ENCODE measurements around the gene NAV2. TPM values are rescaled to one million over a fixed set of nuclear protein-coding genes. Genes with fewer than 3 reads are reported as not detected.
"Not testable (repeated sequence)": the region's sequence is repeated elsewhere in the genome, so short reads cannot be mapped to it uniquely, and the experiment has no call there.

The NAV2 gene
- total RNA-seq, 1 experiment from 2014 or later = 46.3 TPM

DNA sequence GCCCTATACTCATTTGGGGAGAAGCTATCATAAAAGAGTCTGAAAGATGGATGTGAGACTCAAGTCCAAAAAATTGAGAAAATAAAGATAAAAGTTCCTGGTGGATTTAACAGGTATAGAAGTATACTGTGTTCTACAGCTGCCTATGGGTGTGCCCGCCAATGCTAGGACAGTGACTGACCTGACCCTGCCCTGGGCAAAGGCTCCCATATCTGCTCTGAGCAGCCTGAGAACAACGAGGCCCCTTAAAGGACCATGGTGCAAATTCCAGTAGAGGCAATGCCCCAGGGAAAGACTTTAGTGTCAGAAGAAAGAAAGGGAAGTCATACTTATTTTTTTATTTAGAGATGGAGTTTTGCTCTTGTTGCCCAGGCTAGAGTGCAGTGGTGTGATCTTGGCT is 181.8 kb downstream of the NAV2 start:
- no peak for DNase-seq
- H3K4me3 Mint-ChIP-seq = no peak overlapping the region
- Histone ChIP-seq H3K9me3 (ENCODE audit: control insufficient read depth, low read depth, low read length) (no peaks in the 10 kb centered on the region), H3K4me1 (ENCODE audit: insufficient read depth, low read length) (no peaks in the 10 kb centered on the region), H4K8ac (replicated peaks; ENCODE audit: insufficient read length, low read depth, low read length) (no peak overlapping the region), H4K20me1 (ENCODE audit: control insufficient read depth, insufficient read depth, insufficient read length) (no peaks in the 10 kb centered on the region), H4K5ac (ENCODE audit: insufficient read length, low read depth, low read length) (no peak overlapping the region), H3K9ac (ENCODE audit: extremely low read depth, insufficient read length, low read length) (no peak overlapping the region), H3K79me2 (ENCODE audit: insufficient read depth, low read length) (no peaks in the 10 kb centered on the region), H3K4ac (ENCODE audit: low read depth, low read length) (no peak overlapping the region), H3K18ac (ENCODE audit: insufficient read length, low read depth, low read length) (no peak overlapping the region), H3K56ac (ENCODE audit: insufficient read length, low read depth, low read length) (no peak overlapping the region), H3K79me1 (ENCODE audit: insufficient read depth, low read depth, low read length, poor library complexity, severe bottlenecking) (no peaks in the 10 kb centered on the region), H2BK5ac (ENCODE audit: insufficient read length, low read length) (no peak overlapping the region), H3K23me2 (ENCODE audit: insufficient read length, low read depth, low read length, poor library complexity, severe bottlenecking) (no peaks in the 10 kb centered on the region), H3K14ac (ENCODE audit: insufficient read depth, low read length) (no peak overlapping the region), H2AK5ac (ENCODE audit: insufficient read length, low read length) (no peak overlapping the region), H2AFZ (ENCODE audit: low read length) (no peak overlapping the region), H3K27ac (ENCODE audit: insufficient read length, low read depth, low read length) (no peak overlapping the region), H2BK12ac (ENCODE audit: insufficient read length, low read depth, low read length) (no peak overlapping the region), H2BK20ac (ENCODE audit: low read depth, low read length, poor library complexity, severe bottlenecking) (no peak overlapping the region), H3K23ac (ENCODE audit: insufficient read length, low read depth, low read length) (no peak overlapping the region), H3K27me3 (ENCODE audit: insufficient read depth, low read length) (no peaks in the 10 kb centered on the region), H3T11ph (ENCODE audit: low read length) (no peak overlapping the region), H2BK120ac (ENCODE audit: low read depth, low read length, poor library complexity, severe bottlenecking) (no peak overlapping the region), H4K91ac (ENCODE audit: insufficient read length, low read depth, low read length) (no peak overlapping the region), H2BK15ac (ENCODE audit: low read depth, low read length) (no peak overlapping the region), H3K4me2 (ENCODE audit: insufficient read depth, insufficient read length, low read length) (no peak overlapping the region)
- peak overlapping the region in 2 of 3 experiments; percentile 46 to 87; a peak in 2 of 7 replicates for H3K27ac Mint-ChIP-seq
- H3K9me3 Mint-ChIP-seq = 0 out of 5 replicates have a peak, but pooled peaks cover 0 to 3% of the 10 kb centered on the region in 2 experiments
- peaks cover 11 to 22% of the 10 kb centered on the region in 2 experiments for H3K4me1 Mint-ChIP-seq
- no CpG with 5 or more reads among the region's 2 CpGs for WGBS (ENCODE audit: extremely low coverage, insufficient read length, low lambda C conversion rate)
- peaks cover 26 to 58% (median 52%) of the 10 kb centered on the region in 3 experiments; a peak in 6 of 7 replicates for H3K36me3 Mint-ChIP-seq (ENCODE audit: insufficient read depth in 1 of 3, low read depth in 3 of 3)
- TF ChIP-seq, protein P1, sequence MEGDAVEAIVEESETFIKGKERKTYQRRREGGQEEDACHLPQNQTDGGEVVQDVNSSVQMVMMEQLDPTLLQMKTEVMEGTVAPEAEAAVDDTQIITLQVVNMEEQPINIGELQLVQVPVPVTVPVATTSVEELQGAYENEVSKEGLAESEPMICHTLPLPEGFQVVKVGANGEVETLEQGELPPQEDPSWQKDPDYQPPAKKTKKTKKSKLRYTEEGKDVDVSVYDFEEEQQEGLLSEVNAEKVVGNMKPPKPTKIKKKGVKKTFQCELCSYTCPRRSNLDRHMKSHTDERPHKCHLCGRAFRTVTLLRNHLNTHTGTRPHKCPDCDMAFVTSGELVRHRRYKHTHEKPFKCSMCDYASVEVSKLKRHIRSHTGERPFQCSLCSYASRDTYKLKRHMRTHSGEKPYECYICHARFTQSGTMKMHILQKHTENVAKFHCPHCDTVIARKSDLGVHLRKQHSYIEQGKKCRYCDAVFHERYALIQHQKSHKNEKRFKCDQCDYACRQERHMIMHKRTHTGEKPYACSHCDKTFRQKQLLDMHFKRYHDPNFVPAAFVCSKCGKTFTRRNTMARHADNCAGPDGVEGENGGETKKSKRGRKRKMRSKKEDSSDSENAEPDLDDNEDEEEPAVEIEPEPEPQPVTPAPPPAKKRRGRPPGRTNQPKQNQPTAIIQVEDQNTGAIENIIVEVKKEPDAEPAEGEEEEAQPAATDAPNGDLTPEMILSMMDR (conservative IDR thresholded peaks at IDR 0.05) = no peak
- H3K27me3 Mint-ChIP-seq (ENCODE audit: low read depth) = no peaks in the 10 kb centered on the region

DNA sequence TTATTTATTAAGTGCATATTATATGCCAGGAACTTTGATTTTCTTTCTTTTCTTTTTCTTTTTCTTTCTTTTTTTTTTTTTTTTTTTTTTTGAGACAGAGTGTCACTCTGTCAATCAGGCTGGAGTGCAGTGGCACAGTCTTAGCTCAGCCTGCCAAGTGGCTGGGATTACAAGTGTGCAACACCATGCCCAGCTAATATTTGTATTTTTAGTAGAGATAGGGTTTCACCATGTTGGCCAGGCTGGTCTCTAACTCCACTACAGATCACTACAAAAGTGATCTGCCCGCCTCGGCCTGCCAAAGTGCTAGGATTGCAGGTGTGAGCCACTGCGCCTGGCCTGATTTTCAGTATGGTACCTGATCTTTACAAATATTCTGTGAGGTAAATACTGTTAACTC is 182.4 kb downstream of the NAV2 start:
- not testable (repeated sequence) for H4K5ac ChIP-seq (ENCODE audit: insufficient read length, low read depth, low read length); H3K4me3 Mint-ChIP-seq; H2BK15ac ChIP-seq (ENCODE audit: low read depth, low read length); H3K4me1 ChIP-seq (ENCODE audit: insufficient read depth, low read length); H3K27ac ChIP-seq (ENCODE audit: insufficient read length, low read depth, low read length); H4K20me1 ChIP-seq (ENCODE audit: control insufficient read depth, insufficient read depth, insufficient read length); H3K23me2 ChIP-seq (ENCODE audit: insufficient read length, low read depth, low read length, poor library complexity, severe bottlenecking); H3K27me3 ChIP-seq (ENCODE audit: insufficient read depth, low read length); H3K18ac ChIP-seq (ENCODE audit: insufficient read length, low read depth, low read length); H3K56ac ChIP-seq (ENCODE audit: insufficient read length, low read depth, low read length); H3K9me3 Mint-ChIP-seq; H3K4ac ChIP-seq (ENCODE audit: low read depth, low read length); H2AK5ac ChIP-seq (ENCODE audit: insufficient read length, low read length); H3K9me3 ChIP-seq (ENCODE audit: control insufficient read depth, low read depth, low read length); H3K79me1 ChIP-seq (ENCODE audit: insufficient read depth, low read depth, low read length, poor library complexity, severe bottlenecking); H4K8ac ChIP-seq (replicated peaks; ENCODE audit: insufficient read length, low read depth, low read length); H3K23ac ChIP-seq (ENCODE audit: insufficient read length, low read depth, low read length); H2BK5ac ChIP-seq (ENCODE audit: insufficient read length, low read length); H3K14ac ChIP-seq (ENCODE audit: insufficient read depth, low read length); H2BK120ac ChIP-seq (ENCODE audit: low read depth, low read length, poor library complexity, severe bottlenecking); H3K79me2 ChIP-seq (ENCODE audit: insufficient read depth, low read length); H3T11ph ChIP-seq (ENCODE audit: low read length); DNase-seq; H2BK12ac ChIP-seq (ENCODE audit: insufficient read length, low read depth, low read length); H4K91ac ChIP-seq (ENCODE audit: insufficient read length, low read depth, low read length); H3K4me2 ChIP-seq (ENCODE audit: insufficient read depth, insufficient read length, low read length); H2BK20ac ChIP-seq (ENCODE audit: low read depth, low read length, poor library complexity, severe bottlenecking); H3K9ac ChIP-seq (ENCODE audit: extremely low read depth, insufficient read length, low read length); H3K27me3 Mint-ChIP-seq (ENCODE audit: low read depth); H2AFZ ChIP-seq (ENCODE audit: low read length)
- peaks cover 11 to 20% of the 10 kb centered on the region in 2 experiments for H3K4me1 Mint-ChIP-seq
- no CpG with 5 or more reads among the region's 3 CpGs for WGBS (ENCODE audit: extremely low coverage, insufficient read length, low lambda C conversion rate)
- H3K36me3 Mint-ChIP-seq (ENCODE audit: insufficient read depth in 1 of 3, low read depth in 3 of 3) = peaks cover 28 to 64% (median 56%) of the 10 kb centered on the region in 3 experiments; a peak in 6 of 7 replicates
- H3K27ac Mint-ChIP-seq = peak overlapping the region in 2 of 3 experiments; percentile 24 to 84; a peak in 2 of 7 replicates
